HepG2 (cell line): ENCODE results near the gene GABBR2.

ENCODE experiments used
- CTCF ChIP-seq: sonication (generic); formaldehyde crosslinking; IDR thresholded peaks from 2 replicates; pipeline ENCODE4 v1.5.0; 2020; ENCODE audit warnings: mild to moderate bottlenecking, missing genetic modification reagents, moderate library complexity
- SOX6 ChIP-seq, 2 experiments: fragments of 450-650 bp in 1 of 2; sonication (generic) in 1 of 2; formaldehyde crosslinking in 1 of 2; IDR thresholded peaks; 2 replicates each; pipeline versions ENCODE4 v1.4.0 to v1.6.1; 2017 to 2020; ENCODE audit warnings: antibody characterized with exemption in 1 of 2, mild to moderate bottlenecking in 1 of 2, missing genetic modification reagents in 1 of 2

DNA sequence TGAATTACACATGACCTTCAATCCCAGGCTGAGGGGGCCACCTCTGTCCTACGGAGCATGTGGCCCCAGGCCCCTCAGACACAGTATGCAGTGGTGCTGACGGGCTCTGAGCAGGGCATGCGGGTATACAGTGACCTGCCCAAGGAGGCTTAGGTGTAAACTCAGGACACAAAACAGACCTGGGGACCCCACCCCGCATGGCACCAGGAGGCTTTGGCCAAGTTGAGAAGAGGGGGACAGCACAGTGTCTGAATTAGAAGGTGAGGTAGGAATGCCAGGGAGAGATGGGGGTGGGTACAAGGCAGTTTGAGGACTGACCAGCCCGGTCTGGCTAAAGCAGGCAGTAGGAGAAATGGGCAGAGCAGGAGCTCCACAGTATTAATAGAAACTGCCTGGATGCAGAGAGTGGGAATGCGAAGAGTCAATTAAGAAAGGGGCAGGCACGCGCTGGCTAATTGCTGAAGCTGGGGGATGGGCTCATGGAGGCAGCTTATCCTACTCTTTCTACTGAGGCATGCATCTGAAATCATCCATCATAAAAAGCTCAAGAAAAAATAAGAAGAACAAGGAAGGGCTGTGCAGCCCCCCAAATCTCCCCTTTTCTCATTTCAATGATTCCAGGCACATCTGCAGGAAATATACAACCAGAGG lies 109.0 kb downstream of the GABBR2 start:
- no peak for TF ChIP-seq CTCF (CRISPR knock-in tag)
- TF ChIP-seq SOX6 (IDR thresholded peaks at IDR 0.05) = no peak
- no peak for TF ChIP-seq SOX6 (CRISPR knock-in tag; IDR thresholded peaks at IDR 0.05)
